GM18526 (cell line): ENCODE measurements around the gene APCDD1L.

Experiments used
- POLR2A ChIP-seq: IDR thresholded peaks from 3 replicates; pipeline ENCODE4 v1.6.1; 2011; ENCODE audit not compliant: insufficient read length; ENCODE audit errors: extremely low read depth

The APCDD1L gene

DNA sequence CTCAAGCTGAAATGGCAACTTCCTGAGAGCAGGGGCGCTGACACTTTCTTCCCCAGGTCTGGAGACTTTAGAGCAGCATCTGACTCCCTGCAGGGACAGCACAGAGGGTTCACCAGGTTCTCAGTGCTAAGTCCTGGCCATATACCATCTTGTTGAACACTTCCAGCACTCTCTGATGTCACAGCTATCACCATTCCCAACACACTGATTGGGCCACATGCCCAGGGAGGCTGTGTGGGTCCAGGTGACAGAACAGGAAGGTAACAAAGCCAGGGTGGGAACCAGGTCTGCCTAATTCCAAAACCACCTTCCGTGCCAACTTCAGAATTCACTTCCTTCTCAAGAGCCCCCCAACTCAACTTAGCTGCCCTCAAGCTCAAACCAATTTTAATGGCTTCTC is 4.3 kb downstream of the APCDD1L start:
- no peak for TF ChIP-seq POLR2A

GRCh38 chr20:58508762-58509395 is 6.3 kb downstream of the APCDD1L start:
- TF ChIP-seq POLR2A, result no peak

DNA sequence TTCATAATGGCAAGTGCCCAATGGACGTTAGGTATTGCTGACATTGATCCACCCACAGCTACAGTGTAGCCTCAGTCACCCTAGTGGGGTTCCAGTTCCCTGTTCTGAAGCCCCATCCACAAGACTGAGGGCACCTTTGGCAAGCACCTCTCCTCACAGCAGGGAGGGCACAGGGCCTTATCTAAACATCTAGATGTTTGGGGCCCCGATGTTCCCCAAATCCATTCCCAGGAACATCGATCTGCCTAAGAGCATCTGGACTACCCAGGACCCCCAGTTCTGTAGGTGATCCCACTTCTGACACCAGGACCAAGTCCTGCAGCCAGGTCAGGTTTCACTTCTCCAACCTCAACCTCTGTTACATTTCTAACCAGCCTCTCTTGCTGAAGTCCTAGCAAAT is 10.6 kb downstream of the APCDD1L start:
- no peak for TF ChIP-seq POLR2A

DNA sequence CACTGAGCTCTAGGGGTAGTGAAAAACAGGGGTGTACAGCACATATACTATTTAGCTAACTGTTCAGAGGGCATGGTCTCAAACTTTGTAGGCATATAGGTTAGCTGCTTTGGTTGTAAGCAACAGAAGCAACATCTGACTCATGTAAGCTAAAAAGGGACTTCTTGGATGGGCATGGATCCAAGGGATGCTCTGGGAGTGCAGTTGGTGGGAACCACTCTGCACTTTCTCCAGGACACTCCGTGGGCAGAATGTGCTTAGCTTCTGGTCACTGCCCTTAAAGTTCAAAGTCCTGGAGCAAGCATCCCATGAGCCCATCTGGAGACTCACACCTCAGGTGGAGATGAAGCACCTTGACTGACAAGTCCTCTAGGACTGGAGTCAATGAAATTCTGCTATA is 11.5 kb downstream of the APCDD1L start:
- TF ChIP-seq POLR2A, result no peak

GRCh38 chr20:58500256-58500655 is 14.9 kb downstream of the APCDD1L start:
- no peak for TF ChIP-seq POLR2A

DNA sequence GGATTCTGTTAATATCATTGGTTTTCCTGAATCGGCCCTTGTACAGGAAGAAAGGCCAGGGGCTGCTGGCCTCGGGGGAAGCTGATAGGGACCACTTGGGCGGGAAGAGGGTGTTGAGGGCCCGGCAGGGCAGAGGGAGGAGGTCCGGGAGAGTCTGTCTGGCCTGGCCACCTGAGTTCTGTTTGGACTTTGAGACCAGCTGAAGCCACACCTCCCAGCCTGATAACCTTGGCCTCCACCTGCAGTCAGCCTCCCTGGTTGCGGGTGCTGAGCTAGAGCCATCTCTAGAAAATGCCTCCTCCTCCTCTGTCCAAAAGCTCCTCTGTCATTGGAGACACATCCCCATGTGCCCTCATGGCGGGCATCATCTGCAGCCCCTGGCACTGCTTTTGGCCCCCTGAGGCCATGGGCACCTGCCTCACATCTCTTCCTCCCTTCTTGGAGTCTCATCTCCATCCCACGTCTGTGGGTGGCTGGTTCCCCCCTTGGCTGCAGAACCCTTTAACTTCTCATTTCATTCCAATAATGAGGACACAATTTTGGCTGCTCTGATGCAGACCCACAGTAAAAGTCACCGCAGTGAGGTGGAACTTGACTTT is 16.6 kb downstream of the APCDD1L start:
- TF ChIP-seq POLR2A, result no peak

DNA sequence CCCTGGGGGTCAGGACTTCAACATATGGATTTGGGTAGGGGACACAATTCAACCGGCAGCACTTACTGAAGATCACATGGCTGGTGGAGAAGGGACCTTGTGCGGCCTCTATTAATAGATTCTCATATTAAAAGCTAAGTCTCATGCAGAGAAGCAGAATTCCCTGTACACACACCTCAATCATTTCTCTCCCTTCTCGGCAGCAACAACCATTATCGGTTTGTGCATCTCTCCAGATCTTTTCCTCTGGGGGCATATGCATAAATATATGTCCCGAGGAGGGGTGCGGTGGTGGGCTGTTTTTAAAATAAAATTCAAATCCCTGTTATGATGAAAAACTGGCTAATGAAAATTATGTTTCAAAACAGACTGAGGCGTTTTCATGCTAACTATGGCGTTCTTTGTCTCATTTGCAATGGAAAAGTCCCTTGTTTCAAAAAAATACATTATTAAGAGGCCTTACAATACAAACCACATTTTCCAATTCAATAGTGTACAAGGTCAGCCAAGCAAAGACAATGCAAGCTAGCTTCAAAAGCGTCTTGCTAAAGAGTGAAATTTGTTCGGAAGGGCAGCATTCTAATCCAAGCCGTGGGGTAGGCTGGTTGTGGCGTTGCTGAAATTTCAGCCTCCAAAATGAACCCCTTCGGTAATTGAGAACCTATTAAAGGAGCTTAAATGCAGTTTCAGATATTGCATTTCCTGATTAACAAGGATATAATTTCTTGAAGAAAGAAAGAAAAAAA is 17.3 kb downstream of the APCDD1L start:
- TF ChIP-seq POLR2A, result no peak

DNA sequence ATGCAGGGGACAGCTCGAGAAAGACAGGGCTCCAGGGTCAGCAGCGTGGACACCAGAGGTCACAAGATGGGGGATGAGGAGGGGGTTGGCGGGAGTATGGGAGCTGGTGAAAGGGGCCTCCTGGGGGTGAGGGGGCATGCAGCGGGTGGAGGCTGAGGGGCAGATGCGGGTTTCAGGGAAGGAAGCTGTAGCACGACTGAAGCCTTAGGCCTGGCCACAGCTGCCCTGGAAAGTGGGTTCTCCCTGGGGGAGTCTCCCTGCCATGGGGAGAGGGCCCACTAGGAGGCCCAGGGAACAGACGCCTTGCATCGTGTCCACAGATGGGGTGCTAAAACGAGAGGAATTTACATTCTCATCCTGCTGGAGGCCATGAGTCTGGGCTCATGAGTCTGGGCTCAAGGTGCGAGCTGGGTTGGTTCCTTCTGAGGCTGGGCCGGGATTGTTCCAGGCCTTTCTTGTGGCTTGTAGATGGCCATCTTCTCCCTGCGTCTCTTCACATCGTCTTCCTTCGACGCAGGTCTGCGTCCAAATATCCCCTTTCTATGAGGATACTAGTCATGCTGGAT is 18.0 kb downstream of the APCDD1L start:
- TF ChIP-seq POLR2A, result no peak

GRCh38 chr20:58496429-58496769 is 18.8 kb downstream of the APCDD1L start:
- no peak for TF ChIP-seq POLR2A

DNA sequence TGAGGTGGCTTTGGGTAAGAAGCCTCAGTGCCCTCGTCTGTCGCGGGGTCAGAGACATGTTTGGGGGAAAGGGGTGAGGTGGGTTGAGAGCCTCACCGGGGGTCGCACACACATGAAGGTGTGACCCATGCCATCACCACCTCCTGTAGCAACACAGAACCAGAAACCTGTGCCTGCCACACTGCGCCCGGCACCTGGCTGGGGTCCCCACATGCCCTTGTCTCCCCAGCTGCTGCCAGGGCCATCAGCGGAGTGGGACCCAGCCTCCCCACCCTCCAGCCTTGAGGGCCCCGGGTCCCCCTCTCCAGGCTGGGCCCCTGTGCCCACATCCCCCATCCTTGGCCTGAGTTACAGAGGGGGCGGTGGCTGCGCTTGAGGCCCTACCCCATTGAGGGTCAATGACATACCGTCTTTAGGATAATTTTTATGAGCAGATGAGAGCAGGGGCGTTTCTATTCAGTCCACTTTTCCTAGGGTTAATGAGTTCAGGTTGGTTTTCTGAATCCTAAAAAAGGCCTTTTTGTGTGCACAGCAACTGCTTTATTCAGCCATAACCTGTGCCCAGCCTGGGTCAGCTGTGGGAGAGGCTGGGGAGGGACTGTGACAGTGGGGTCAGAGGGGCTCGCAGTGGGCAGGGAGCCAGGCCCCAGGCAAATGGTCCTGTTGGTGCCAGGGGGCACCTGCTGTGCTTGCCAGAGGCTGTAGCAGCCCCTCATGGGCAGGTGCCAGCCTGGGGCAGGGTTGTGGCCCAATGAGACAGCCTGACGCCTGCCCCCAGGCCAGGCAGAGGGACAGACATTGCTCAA is 19.4 kb downstream of the APCDD1L start:
- no peak for TF ChIP-seq POLR2A

DNA sequence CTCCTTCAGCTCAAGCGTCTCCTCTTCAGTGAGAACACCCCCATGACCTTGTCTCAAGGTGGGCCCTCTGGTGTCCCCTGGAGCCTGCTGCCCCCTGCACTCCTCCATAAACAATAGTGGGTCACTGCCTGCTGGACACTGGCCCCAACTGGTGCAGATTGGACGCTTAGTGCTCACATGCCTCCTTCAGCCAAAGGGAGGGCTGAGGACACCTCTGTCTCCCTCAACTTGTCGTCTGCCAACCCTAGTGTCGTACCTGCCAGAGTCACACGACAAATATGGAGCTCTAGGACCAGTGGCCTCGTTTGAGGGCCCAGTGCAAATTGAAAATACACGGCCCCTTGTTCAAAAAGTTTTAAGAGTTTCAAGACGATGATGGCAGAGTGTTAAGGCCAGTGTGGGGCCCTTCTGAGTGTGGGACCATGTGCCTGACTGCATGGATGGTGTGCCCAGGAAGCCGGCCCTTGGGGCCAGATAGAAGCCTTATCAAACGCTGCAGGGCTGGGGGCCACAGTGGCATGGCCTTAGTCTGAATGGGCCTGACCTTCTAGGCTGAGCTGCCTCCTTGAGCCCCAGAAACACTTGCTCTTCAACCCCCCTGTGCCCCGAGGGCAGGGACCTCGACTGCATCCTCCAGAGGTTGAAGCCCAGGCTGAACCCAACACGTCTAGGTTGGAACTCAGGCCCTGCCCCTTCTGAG is 20.1 kb downstream of the APCDD1L start:
- no peak for TF ChIP-seq POLR2A

DNA sequence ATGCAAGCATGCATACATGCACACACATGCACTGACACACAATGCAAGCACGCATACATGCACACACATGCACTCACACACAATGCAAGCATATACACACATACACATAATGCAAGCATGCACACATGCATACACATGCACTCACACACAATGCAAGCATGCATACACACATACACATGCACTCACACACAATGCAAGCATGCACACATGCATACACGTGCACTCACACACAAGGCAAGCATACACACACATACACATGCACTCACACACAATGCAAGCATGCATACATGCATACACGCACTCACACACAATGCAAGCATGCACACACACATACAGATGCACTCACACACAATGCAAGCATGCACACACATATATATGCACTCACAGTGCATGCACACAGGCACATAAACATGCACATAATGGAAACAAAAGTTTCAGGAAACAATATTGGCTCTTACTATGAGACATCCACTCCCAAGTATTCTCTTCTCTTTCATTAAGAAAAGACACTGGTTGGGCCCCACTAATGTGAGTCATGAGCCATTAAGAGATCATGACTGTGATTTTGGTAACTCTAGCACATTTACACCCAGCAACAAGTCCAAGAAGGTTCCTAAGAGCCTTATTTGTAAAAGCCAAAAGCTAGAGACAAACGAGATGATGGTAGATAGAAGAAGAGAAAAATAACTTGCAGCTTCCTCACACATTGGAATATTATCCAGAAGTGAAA is 22.2 kb downstream of the APCDD1L start:
- TF ChIP-seq POLR2A, result no peak

DNA sequence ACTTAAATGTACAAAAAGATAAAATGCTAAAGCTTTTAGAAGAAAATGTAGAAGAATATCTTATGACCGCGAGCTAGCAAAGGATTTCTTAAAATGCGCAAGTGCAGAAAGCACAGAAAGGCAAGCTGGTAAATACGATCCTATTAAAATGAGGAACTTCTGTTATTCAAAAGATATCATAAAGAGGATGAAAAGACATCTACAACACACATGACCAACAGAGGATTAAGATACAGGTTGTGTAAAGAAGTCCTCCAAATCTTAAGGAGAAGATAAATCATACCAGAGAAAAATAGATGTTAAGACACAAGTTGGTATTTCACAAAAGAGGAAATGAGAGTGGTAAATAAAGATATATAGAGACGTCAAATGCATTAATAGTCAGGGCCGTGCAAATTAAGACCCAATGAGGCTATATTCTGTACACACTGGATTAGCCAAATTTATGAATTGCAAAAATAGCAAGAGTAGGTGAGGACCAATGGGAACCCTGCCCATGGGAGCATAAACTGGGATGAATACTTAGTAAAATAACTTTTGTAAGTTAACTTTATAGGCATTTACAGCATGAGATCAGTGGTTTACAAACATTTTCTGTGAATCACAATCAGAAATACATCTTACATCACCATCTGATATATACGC is 23.0 kb downstream of the APCDD1L start:
- TF ChIP-seq POLR2A, result no peak

DNA sequence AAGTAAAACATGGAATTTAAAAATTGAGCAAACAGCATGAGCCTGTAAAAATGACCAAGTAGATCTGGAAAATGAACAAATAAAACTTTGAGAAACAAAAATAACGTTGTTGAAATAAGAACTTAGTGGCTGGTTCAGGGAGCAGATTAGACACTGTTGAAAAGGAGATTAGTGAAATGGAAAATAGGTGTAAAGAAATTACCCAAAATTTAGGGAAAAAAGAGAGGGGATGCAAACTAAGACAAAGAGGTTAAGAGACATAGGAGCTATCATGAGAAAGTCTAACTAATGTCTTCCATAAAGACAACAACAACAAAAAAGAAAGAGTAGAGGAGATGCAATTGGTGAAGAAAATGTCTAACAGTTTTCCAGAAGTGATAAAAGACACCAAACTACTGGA is 29.0 kb downstream of the APCDD1L start:
- TF ChIP-seq POLR2A, result no peak

DNA sequence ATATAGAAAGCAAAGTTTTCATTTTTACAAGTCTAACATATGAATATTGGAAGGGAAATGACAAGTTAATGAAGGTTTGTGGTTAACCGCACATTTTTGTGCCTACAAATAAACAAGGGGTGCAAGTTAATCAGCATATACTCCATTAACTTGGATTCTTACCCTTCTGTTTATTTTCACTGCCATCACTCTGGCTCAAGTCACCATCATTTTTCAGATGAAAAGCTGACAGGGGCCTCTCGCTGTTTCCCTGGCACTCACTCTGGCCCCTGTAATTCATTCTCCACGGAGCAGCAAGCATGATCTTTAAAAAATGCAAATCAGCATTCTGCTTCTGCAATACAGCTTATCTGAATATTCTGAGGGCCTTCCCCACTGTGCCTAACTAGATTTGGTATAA is 29.8 kb downstream of the APCDD1L start:
- TF ChIP-seq POLR2A, result no peak
